Left ventricle myocardium superior (tissue), 1 donor: ENCODE measurements around the gene HERC6. TPM values are rescaled to one million over a fixed set of nuclear protein-coding genes. Genes with fewer than 3 reads are reported as not detected.
A peak's percentile ranks its signal among the peaks of the same experiment; 100 is the strongest.
"Not testable (repeated sequence)": the region's sequence is repeated elsewhere in the genome, so short reads cannot be mapped to it uniquely, and the experiment has no call there.

Experiments used
- ATAC-seq: fragments of 200-7000 bp; cut with Tn5 transposase; one replicate; pipeline ENCODE4 v1.9.1; 2020; ENCODE audit warnings: mild to moderate bottlenecking, moderate library complexity
- DNase-seq: peaks from one replicate; pipeline ENCODE4 v3.0.0-alpha.2; 2020
- intact Hi-C: fragments of 100-400 bp; cut with micrococcal nuclease; formaldehyde crosslinking; loops from one replicate; pipeline ENCODE4 v1.11.0; 2022
- total RNA-seq: library from RNA; stranded (reverse); fragmentation: NEBNext Ultra II Directional; extraction: Animal tissue kit (Norgen Biotek cat#: 25700); gene quantifications from one replicate; pipeline ENCODE4 v1.2.1, GENCODE V29; 2021
- donor health status: DM: no; HTN: yes; CAD: no; lungs with severe emphysema.

The HERC6 gene
- total RNA-seq, 1 donor from 2014 or later = 9.3 TPM

DNA sequence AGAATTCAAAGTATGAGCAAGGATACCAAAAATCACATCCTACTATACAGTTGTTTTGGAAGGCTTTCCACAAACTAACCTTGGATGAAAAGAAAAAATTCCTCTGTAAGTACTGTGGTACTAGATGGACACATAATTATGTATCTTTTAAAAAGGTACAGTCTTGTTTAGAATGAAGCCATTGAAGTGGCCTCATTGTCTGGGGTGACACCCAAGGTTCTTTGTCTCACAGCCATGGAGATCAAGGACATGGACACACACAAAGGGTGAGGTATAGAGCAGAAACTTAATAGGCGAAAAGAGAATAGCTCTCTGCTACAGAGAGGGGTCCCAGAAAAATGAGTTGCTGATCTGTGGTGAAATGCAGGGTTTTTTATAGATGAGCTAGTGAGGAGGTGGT, 61.5 kb downstream of the HERC6 start:
- DNase-seq (no peak), ATAC-seq (no peak)
- intact Hi-C loops = no loop called here

DNA sequence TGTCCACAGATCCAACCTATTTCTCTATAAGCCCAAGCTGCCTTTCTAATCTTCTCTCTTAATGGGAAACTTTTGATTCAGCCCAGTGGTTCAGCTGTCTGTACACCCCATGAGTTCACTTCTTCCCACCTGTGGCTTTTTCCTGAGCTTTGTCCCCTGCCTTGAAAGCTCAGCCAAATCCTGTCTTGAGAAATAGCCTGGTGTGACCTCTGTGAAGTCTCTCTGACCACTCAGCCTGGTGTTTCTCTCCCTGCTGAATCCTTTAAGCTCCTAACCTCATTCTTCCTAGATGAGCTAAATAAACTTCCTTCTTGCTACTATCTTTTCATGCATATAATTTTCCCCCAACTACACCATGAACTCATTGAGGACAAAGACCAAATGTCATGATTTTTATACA, 63.0 kb downstream of the HERC6 start:
- ATAC-seq = no peak
- intact Hi-C loops = no loop called here
- no peak for DNase-seq

DNA sequence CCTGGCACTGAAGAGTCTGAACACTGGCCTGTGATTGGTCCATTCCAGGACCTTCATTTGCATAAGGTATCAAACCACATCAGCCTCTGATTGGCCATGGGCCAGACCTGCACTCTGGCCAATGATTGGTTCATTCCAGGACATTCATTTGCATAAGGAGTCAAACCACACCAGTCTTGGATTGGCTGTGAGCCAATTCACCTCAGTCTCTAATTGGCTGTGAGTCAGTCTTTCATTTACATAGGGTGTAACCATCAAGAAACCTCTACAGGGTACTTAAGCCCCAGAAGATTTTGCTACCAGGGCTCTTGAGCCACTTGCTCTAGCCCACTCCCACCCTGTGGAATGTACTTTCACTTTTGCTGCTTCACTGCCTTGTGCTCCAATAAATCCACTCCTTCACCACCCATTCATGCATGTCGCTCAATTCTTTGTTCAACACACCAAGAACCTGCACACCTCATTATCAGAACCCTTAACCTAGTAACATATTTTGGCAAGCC, 64.1 kb downstream of the HERC6 start:
- intact Hi-C loops = no loop called here
- DNase-seq (no peak), ATAC-seq (no peak)

DNA sequence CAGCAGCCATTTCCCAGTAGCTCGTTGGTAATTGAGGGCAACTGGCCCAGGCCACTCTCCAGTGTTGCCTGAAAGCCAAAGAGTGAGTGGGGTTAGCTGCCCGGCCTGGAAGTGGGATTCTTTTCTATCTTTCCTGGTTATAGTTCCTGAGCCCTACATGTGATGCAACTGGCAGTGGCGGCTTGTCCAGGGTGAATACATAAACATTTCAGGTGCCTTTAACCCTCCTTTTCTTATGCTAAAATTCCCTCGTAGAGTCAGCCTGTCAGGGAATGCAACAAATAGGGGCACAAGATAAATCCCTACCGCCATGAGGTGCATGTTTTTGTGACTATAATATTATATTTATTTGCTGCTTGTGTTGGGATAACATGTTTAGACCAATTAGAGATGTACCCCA, 64.8 kb downstream of the HERC6 start:
- intact Hi-C loops = no loop called here
- DNase-seq (no peak), ATAC-seq (no peak)

DNA sequence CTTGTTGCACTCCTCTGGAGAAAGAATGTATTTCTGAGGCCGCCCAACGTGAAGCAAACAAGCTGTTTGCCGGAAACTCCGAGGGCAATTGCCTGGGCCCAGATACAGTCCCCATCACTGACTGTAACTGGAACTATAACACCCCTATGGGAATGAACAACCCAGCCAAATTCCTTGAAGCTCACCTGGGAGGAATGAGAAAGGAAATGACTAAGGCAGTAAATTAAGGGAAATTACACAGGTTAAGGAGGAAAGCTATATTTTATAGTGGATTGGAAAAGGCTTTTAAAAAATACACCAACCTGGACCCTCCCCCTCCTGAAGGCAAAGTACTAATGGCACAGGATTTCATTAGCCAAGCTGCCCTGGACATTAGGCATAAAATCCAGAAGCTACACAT, 66.6 kb downstream of the HERC6 start:
- DNase-seq (no peak), ATAC-seq (no peak)
- intact Hi-C loops = no loop called here

DNA sequence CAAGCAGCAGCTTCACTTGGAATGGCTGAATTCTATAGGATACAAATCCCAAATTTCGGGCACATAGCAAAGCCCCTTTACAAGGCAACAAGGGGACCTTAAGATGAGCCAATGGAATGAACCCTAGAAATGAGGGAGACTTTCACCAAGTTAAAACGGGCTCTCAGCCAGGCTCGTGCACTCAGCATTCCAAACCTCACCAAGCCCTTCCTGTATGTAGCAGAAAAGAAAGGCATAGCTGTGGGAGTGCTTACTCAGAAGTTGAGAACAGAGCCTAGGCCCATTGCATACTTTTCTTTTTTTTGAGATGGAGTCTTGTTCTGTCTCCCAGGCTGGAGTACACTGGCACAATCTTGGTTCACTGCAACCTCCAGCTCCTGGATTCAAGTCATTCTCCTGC, 67.5 kb downstream of the HERC6 start:
- intact Hi-C loops = no loop called here
- ATAC-seq = no peak

DNA sequence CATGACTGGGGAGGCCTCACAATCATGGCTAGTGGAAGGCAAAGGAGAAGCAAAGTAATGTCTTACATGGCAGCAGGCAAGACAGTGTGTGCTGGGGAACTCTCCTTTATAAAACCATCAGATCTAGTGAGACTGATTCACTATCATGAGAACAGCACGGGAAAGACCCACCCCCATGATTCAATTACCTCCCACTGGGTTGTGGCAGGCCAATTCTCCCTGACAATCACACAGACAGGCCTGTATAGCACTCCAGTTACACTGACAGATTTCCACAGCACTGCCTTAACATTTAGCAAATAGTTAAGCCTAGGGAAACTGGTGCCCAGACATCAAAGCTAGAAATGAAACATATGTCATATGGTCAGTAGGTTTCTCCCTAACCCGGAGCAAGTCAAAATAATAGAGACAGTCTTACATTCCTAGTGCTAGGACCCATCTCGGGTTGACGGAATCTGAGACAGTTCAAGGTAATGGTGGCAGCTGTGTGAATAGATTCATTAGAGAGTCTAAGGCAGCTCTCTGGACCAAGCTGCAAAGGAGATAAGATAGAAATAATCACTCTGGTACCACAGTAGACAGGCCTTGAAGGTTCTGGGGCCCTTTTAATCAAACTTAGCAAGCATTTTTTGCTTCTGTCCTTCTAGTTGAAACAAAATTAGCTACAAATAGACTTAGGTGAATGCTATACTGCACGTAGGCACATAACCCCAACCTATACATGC, 68.9 kb downstream of the HERC6 start:
- intact Hi-C loops = no loop called here
- ATAC-seq (no peak), DNase-seq (no peak)

More for the DNA sequence above, 67.5 kb downstream of the HERC6 start:
- no peak for DNase-seq

DNA sequence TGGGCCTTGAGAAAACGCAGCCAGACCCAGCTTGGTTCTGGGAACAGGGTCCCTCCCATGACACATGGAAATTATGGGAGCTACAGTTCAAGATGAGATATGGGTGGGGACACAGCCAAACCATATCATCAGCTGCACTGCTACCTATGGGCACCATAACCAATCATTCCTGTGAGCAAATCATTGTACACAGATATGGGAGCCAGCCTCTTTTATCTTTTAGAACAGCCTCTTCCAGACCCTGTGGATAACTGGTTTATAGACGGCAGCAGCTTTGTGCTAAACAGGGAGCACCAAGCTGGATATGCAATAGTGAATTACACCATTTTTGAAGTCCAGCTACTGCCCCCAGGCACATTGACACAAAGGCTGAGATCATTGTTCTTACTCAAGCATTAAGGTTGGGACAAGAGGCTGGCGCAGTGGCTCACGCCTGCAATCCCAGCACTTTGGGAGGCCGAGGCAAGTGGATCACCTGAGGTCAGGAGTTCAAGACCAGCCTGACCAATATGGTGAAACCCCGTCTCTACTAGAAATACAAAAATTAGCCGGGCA, 69.6 kb downstream of the HERC6 start:
- intact Hi-C loops, DNase-seq, ATAC-seq: not testable (repeated sequence)

DNA sequence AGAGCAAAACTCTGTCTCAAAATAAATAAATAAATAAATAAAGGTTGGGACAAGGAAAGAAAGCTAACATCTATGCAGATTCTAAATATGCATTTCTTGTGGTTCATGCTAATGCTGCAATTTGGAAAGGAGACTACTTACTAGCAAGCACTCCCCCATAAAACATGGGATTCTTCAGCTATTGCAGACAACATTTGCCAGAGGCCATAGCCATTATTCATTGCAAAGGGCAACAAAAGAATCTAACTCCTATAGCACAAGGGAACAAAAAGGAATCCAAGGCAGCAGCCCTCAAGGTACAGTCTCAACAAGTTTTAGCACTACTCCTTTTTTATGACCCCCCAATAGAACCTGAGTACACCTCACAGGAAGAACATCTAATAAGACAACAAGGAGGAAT, 70.2 kb downstream of the HERC6 start:
- intact Hi-C loops = no loop called here
- ATAC-seq (no peak), DNase-seq (no peak)

DNA sequence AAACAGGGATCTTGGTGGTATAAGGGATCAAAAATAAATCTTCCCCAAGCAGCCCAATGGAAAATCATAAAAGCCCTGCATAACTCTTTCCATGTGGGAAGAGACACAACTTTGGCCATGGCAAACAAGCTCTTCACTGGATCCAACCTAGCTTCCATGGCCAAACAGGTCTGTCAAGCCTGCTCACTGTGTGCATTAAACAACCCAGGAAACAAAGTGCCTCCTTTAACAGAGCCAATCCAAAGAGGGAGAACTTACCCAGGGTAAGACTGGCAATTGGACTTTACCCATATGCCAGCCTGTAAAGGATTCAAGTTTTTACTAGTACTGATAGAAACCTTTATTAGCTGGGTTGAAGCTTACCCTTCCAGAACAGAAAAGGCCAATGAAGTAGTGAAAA, 70.6 kb downstream of the HERC6 start:
- intact Hi-C loops = no loop called here
- DNase-seq = no peak
- no peak for ATAC-seq

DNA sequence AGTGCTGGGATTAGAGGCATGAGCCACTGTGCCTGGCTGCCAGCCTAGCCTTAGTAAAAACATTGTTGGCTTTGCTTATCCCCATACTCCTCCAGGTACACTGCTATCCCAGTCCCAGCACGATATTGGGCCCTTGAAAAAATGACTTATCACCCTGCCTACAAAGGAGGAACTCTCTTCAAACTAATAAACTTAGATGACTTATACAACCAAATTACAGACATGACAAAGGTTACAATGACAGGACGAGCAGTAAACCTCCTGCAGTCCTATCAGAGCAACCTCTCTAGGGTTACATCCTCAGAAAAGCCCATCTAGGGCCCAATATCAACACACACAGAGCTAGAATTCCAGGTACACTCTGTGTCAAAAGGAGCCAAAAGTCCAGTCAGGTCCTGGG, 72.6 kb downstream of the HERC6 start:
- no peak for ATAC-seq
- intact Hi-C loops = no loop called here
- DNase-seq = no peak

DNA sequence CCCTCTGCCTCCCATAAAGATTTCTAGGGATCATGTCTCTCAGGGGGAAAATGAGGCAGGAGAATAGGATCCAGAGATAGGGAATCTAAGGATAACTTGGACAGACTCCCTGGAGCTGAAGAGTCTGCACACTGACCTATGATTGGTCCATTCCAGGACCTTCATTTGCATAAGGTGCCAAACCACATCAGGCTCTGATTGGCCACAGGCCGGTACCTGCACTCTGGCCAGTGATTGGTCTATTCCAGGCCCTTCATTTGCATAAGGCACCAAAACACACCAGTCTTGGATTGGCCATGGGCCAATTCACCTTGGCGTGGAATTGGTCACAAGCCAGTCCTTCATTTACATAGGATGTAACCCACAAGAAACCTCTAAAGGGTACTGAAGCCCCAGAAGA, 74.3 kb downstream of the HERC6 start:
- intact Hi-C loops = no loop called here
- ATAC-seq (no peak), DNase-seq (no peak)

DNA sequence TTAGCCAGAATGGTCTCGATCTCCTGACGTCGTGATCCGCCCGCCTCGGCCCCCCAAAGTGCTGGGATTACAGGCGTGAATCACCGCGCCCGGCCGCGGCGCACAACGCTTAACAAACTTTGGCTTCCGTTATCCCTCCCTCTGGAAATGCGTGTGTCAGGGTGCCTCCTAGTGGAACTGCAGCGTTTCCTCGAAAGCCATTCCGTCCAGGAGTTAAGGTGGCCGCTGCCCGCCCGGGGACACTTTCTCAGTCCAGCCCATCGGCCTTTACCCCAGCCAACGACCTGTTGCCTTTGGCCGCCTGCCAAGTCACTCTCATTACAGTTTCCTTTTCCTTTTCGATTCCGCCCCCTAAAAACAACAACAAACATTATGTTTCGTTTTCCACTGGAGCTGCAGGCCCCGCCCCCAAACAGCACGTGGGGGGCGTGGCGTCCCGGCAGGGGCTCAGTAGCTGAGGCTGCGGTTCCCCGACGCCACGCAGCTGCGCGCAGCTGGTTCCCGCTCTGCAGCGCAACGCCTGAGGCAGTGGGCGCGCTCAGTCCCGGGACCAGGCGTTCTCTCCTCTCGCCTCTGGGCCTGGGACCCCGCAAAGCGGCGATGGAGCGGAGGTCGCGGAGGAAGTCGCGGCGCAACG, 78.1 kb downstream of the HERC6 start, which contains the start of gene HERC5:
HERC5 (plus strand) TSS at position 450 of the 637 bp plus-strand sequence; CDS start at position 601, 151 bp downstream.
- intact Hi-C loops = no loop called here
- DNase-seq = peak; percentile 92

DNA sequence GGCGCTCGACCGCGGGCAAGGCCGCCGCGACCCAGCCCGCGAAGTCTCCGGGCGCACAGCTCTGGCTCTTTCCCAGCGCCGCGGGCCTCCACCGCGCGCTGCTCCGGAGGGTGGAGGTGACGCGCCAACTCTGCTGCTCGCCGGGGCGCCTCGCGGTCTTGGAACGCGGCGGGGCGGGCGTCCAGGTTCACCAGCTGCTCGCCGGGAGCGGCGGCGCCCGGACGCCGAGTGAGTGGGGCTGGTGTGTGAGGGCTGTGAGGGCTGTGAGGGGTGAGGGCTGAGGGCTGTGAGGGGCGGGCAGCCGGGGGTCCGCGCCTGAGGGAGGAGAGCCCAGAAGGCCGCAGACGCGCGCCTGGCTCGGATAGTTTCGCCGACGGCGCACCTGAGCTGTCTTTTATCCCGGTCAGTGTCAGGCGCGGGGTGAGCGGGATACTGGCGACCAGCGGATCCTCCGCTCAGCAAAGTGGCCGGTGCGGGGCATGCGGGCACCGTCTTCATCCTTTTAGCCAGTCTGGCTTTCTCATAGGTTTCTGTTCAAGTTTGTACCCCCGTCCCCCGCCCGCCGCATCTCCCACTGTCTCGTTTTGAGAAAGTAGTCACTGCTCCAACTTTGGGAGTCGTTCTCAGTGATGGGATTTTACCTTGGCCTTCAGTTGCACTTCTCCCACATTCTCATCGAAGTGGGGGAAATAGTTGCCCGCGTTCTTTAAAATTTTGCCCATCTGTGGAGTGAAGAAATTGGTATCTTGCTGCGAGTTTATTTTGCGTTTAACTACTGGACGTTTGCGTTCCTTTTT, 78.9 kb downstream of the HERC6 start:
- ATAC-seq = peak; percentile 76
- intact Hi-C loops = no loop called here
- peak; percentile 72 for DNase-seq

More for the DNA sequence above, 78.1 kb downstream of the HERC6 start, which contains the start of gene HERC5:
- peak; percentile 96 for ATAC-seq

DNA sequence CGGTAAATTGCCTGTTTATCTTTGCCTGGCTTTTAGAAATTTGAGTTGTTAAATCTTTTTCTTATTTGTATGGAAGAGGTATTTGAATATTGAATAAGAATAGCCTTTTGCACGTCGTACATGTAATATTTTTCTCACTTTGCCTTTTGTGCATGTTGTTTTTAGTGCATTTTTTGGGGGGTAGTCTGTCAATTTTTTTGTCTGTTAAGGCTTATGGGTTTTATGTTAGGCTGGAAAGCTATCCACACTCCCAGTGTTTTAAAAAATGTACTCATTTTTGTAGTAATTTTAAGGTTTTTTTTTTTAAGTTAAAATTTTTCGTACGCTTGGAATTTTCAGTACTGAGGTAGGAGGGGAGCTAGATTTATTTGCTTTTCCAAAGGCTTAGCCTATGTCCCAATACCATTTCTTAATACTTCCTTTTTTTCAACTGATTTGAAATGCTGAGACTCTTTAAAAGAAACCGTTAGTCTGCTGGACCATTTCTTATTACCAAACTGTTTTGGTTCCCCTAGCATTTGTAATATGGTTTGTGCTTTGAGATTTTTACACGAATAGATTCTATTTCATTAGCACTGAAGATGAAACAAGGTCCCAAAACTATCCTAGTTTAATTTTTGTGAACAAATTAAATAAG, 79.6 kb downstream of the HERC6 start:
- DNase-seq = no peak
- intact Hi-C loops = no loop called here
- ATAC-seq = no peak

DNA sequence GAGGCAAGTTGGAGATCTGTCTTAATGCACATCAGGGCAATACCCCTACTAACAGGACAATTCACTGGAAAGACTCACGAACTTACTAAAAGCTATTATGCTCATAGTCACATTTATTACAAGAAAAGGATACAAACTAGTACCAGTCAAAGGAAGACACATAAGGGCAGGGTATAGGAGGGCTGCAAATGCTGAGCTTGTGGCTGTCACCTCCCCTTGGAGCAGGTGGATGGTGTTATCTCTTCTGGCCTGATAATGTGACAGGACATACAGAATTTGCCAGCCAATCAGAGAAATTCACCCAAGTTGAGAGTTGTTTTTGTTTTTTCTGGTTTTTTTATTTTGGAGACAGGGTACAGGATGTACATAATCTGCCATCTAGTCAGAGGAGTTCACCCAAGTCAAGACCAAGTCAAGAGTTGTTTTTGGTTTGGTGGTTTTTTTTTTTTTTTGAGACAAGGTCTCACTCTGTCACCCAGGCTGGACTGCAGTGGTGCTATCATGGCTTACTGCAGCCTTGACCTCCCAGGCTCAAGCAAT, 87.1 kb downstream of the HERC6 start:
- no peak for DNase-seq
- no peak for ATAC-seq
- intact Hi-C loops = no loop called here

DNA sequence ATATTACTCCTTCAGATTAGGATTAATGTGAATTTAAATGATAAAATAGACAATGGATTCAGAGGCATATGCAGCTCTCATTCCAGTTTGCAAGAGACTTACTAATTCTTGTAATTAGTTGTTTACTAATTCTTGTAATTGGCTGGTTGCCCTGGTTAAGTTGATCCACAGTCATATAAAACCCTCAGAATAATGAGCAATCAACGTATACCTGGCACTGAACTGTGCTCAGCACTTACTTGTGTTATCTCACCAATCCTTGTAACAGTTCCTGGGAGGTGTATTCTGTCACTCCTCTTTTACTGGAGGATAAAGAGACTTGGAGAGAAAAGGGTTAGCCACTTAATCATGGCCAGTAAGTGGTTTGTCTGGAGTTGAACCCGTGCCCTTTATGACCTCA, 88.7 kb downstream of the HERC6 start:
- no peak for ATAC-seq
- intact Hi-C loops = no loop called here
- no peak for DNase-seq

DNA sequence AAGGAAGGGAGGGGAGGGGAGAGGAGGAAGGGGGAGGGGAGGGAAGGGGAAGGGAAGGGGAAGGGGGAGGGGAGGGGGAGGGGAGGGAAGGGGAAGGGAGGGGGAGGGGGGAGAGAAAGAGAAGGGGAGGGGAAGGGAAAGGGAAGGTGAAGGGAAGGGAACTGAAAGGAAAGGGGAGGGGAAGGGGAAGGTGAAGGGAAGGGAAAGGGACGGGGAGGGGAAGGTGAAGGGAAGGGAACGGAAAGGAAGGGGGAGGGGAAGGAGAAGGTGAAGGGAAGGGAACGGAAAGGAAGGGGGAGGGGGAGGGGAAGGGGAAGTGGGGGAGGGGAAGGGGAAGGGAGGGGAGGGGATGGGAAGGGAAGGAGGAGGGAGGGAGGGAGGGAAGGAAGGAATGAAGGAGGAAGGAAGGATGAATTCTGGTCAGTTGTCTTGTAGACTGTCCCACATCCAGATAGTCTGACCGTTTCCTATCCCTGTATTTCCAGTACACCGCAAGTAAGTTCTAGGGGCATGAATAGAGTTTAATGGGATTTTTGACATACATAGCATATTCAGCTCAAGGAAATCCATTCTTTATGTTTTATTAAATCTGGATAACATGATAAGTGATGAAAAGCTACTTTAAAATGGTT, 98.7 kb downstream of the HERC6 start:
- ATAC-seq (no peak), DNase-seq (no peak)
- intact Hi-C loops = no loop called here

DNA sequence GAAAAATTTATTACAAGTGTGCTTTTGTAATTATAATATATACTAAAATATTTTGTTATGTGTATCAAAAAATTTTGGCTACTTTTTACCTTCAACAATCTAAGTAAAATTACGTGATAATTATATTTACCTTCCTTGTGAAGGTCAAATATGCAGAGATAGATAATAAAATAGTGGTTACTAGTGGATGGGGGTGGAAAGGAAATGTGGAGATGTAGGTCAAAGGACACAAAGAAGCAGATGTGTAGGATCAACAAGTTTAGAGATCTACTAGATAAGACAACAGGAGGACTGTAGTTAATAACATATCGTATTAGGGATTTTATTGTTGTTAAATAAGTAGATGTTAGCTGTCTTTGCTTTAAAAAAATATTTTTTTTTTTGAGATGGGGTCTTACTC, 99.6 kb downstream of the HERC6 start:
- intact Hi-C loops = no loop called here
- DNase-seq (no peak), ATAC-seq (no peak)
